ENCODE data around the gene ARMC7. TPM values are rescaled to one million over a fixed set of nuclear protein-coding genes. Genes with fewer than 3 reads are reported as not detected.
A peak's percentile ranks its signal among the peaks of the same experiment; 100 is the strongest.
"Not testable (repeated sequence)": the region's sequence is repeated elsewhere in the genome, so short reads cannot be mapped to it uniquely, and the experiment has no call there.

The ARMC7 gene
- total RNA-seq, 2 donors from 2014 or later, result 6.7 to 7.9 TPM

DNA sequence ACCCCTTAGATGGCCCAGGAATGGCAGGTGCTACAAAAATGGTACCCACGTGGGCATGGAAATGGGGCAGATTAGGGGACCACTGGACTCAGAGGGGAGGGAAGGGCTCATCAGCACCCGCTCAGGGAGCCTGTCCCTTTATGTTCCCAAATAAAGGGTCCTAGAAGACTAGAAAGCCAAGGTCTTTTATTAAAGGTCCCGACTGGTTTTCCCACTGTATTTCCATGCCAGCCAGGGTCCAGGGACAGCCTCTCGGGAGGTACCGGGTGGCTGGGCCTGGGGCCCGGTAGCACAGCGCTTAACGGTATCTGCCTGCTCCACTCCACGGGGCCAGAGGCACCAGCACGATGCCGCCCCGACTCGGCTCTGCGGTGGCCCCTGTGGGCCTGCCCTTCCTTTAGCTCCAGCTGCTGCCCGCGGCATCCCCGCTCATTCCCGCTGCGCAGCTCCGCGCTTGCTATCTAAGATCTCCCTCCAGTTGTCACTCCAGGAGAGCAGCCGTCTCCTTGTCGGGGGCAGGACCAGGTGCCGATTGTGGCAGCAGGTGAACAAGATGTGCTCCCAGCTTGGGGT is 20.4 kb downstream of the ARMC7 start:
- no peak for TF ChIP-seq POLR2A (IDR thresholded peaks at IDR 0.05)
- TF ChIP-seq, protein P1, sequence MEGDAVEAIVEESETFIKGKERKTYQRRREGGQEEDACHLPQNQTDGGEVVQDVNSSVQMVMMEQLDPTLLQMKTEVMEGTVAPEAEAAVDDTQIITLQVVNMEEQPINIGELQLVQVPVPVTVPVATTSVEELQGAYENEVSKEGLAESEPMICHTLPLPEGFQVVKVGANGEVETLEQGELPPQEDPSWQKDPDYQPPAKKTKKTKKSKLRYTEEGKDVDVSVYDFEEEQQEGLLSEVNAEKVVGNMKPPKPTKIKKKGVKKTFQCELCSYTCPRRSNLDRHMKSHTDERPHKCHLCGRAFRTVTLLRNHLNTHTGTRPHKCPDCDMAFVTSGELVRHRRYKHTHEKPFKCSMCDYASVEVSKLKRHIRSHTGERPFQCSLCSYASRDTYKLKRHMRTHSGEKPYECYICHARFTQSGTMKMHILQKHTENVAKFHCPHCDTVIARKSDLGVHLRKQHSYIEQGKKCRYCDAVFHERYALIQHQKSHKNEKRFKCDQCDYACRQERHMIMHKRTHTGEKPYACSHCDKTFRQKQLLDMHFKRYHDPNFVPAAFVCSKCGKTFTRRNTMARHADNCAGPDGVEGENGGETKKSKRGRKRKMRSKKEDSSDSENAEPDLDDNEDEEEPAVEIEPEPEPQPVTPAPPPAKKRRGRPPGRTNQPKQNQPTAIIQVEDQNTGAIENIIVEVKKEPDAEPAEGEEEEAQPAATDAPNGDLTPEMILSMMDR (IDR thresholded peaks at IDR 0.05), result no peak
- peak overlapping the region in 3 of 4 donors; percentile 85 to 89 (median 89) for H3K27ac ChIP-seq
- peaks cover 18% of the 10 kb centered on the region for H3K4me1 ChIP-seq
- ATAC-seq (no peak), DNase-seq (peak in 1 of 4 donors; percentile 25)
- no peaks in the 10 kb centered on the region for H3K9me3 ChIP-seq
- no peaks in the 10 kb centered on the region for H3K27me3 ChIP-seq
- intact Hi-C loops (cut with DNase I), result no loop called here
- H3K4me3 ChIP-seq, result no peak overlapping the region
- no peaks in the 10 kb centered on the region for H3K36me3 ChIP-seq (replicated peaks in 1 of 2; ENCODE audit: insufficient read depth in 1 of 2, low read depth in 2 of 2)
- WGBS, 2 donors, result 67 to 76% methylated on average over 20 to 24 of the region's 24 CpGs

GRCh38 chr17:75130632-75131277 is 21.0 kb downstream of the ARMC7 start:
- DNase-seq, result peak; percentile 44 to 52 (median 48)
- intact Hi-C loops (cut with DNase I), result no loop called here
- 7 to 10% methylated on average over 6 to 29 of the region's 29 CpGs for WGBS, 2 donors
- Histone ChIP-seq H3K4me1 (peaks cover 18% of the 10 kb centered on the region), H3K4me3 (peak overlapping the region; percentile 76 to 92), H3K27ac (peak overlapping the region; percentile 48 to 89 (median 87)), H3K36me3 (replicated peaks in 1 of 2; ENCODE audit: insufficient read depth in 1 of 2, low read depth in 2 of 2) (no peaks in the 10 kb centered on the region), H3K27me3 (no peaks in the 10 kb centered on the region), H3K9me3 (no peaks in the 10 kb centered on the region)
- TF ChIP-seq POLR2A (IDR thresholded peaks at IDR 0.05), result no peak
- TF ChIP-seq, protein P1 (IDR thresholded peaks at IDR 0.05), result peak in 6 of 7 experiments; percentile 28 to 49 (median 46)
- ATAC-seq, result peak; percentile 57

DNA sequence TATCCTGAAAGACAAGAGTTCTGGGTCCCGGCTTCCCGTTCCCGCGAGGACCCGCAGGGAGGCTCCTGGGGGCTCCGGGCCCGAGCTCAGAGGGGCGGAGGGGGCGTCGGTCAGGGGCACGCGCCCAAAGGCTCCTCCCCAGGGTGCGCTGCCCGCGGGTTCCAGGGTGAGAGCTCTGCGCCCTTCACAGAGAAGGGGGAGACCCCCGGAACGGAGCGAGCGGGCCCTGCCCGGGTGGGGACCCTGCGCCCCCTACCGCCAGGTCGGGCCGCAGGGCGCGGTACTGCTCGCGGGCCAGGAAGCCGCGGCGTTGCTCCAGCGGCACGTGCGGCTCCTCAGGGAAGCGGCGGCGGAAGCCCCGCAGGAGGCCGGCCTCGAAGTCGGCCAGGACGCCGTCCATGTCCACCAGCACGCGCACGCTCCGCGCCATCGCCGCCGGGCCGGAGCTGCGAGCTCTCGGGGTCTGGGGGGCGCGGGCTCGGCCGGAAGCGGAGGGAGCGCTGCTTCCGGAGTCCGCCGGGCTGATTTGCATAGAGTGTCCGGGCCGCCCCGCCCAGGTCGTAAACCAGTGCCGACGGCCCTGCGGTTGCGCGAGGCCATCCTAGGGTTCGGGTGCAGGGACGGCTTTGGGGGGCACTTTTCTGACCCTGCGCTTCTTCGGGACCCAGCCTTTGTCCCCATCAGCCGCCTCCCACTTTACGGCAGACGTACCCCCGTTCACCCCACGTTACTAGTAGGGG is 21.7 kb downstream of the ARMC7 start, which contains the start of gene NT5C:
NT5C (minus strand) TSS at position 465 of the 740 bp plus-strand sequence; CDS start at position 430, 35 bp downstream.
- peak; percentile 33 to 59 (median 56) for TF ChIP-seq POLR2A (IDR thresholded peaks at IDR 0.05)
- TF ChIP-seq, protein P1 (IDR thresholded peaks at IDR 0.05), result peak; percentile 37 to 86 (median 55)
- Histone ChIP-seq H3K9me3 (no peaks in the 10 kb centered on the region), H3K4me3 (peak within 1 kb of the TSS; percentile 76 to 92), H3K36me3 (replicated peaks in 1 of 2; ENCODE audit: insufficient read depth in 1 of 2, low read depth in 2 of 2) (no peaks in the 10 kb centered on the region), H3K4me1 (peaks cover 18% of the 10 kb centered on the region), H3K27ac (peak within 1 kb of the TSS; percentile 48 to 89 (median 87)), H3K27me3 (no peaks in the 10 kb centered on the region)
- WGBS, 2 donors, result 1 to 3% methylated on average over 7 to 70 of the region's 82 CpGs
- DNase-seq (peak; percentile 76 to 85 (median 82)), ATAC-seq (peak; percentile 89)
- intact Hi-C loops (cut with DNase I), result no loop called here

DNA sequence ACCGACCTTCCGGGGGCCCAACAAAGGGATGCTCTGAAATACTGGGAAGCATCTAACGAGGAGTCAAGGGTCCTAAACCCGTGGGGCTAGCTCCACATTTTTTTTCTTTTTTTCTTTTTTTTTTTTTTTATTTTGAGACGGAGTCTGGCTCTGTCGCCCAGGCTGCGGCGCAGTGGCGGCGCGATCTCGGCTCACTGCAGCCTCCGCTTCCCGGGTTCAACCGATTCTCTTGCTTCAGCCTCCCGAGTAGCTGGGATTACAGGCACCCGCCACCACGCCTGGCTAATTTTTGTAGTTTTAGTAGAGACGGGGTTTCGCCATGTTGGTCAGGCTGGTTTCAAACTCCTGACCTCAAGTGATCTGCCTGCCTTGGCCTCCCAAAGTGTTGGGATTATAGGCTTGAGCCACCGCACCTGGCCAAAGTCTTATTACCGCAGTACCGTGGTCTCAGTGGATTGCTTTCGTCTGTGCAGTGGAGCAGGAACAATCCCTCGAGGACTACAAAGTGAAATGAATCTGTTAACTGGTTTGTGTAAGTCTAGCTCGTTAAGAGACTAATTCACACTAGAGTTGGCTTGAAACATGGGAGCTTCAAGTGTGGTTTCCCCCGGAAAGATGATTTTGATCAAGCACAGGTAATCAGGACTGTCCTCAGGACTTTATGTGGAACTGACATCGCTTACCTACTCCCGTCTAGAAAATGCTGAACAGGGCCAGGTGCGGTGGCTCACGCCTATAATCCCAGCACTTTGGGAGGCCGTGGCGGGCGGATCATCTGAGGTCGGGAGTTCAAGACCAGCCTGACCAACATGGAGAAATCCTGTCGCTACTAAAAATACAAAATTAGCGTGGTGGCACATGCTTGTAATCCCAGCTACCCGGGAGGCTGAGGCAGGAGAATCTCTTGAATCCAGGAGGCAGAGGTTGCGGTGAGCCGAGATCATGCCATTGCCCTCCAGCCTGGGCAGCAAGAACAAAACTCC is 22.5 kb downstream of the ARMC7 start:
- ATAC-seq; intact Hi-C loops (cut with DNase I); H3K36me3 ChIP-seq (replicated peaks in 1 of 2; ENCODE audit: insufficient read depth in 1 of 2, low read depth in 2 of 2); H3K9me3 ChIP-seq; DNase-seq; H3K27me3 ChIP-seq: not testable (repeated sequence)
- peak overlapping the region; percentile 76 to 92 for H3K4me3 ChIP-seq
- WGBS, 2 donors, result 77 to 83% methylated on average over 40 of the region's 40 CpGs
- peaks cover 18% of the 10 kb centered on the region for H3K4me1 ChIP-seq
- peak overlapping the region; percentile 48 to 89 (median 87) for H3K27ac ChIP-seq

Data from body of pancreas (tissue), 4 donors.